G401 (cell line): ENCODE data around the gene MED28. TPM values are rescaled to one million over a fixed set of nuclear protein-coding genes. Genes with fewer than 3 reads are reported as not detected.
"Not testable (repeated sequence)": the region's sequence is repeated elsewhere in the genome, so short reads cannot be mapped to it uniquely, and the experiment has no call there.

ENCODE experiments used
- DNase-seq: peaks from one replicate; pipeline ENCODE4 v3.0.0-alpha.2; 2015; ENCODE audit warnings: low spot score
- in situ Hi-C: cut with HindIII; loops from 2 replicates; pipeline ENCODE4 v1.10.0; 2016; ENCODE audit warnings: low sequenced_read_pairs, mixed read lengths
- total RNA-seq: library from RNA; depleted of rRNA; stranded (reverse); fragments of >200 nt; shearing (Covaris generic); gene quantifications from 2 replicates; pipeline ENCODE4 v1.2.3, GENCODE V29; 2014; rRNA removed

The MED28 gene, protein sequence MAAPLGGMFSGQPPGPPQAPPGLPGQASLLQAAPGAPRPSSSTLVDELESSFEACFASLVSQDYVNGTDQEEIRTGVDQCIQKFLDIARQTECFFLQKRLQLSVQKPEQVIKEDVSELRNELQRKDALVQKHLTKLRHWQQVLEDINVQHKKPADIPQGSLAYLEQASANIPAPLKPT
- 46.3 and 48.4 TPM in 2 replicates for total RNA-seq

GRCh38 chr4:17614416-17615299 is at the start of gene MED28:
Gene MED28 (plus strand): TSS chr4:17614641. CDS start chr4:17614655, 14 bp downstream.
- peak; percentile 94 for DNase-seq
- in situ Hi-C loops: no loop called here

DNA sequence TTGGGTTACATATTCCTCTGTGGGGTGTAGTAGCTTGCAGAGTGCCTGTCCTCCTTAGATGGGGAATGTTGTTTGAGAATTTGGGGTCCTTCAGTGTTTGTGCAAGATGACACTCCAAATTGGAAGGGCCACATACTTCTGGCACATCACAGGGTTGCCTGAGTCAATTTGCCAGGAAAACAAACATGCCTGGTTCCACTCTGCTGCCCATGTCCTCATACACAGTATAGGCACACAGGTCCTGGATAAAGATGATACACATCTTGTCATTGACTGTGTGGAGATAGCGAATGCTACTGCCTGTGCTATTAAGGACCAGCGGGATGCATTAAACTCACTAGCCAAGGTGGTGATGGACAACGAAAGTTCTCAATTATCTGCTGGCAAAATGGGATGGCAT is 48.6 kb upstream of the MED28 start:
- in situ Hi-C loops: no loop called here
- DNase-seq: no peak

- in situ Hi-C loops: no loop called here
Measured at GRCh38 chr4:17567271-17567670, 47.2 kb upstream of the MED28 start.

DNA sequence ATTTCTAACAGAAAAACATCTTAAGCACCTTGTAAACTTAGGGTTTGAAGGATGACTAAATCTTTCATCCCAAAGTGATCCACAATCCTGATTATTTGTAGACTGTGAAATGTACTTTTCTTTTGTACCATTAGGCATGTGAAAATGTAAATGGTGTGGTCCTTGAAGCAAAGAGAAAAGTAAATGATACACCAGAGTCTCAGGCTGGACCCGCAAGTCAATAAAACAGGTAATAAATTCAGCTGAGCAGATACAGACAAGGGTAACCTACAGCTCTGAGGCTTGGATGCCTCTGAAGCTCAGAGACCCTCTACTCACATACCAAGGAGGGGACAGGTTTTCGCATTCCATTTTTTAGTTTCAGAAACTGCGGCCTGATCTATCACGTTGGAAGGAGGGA is 40.2 kb upstream of the MED28 start:
- in situ Hi-C loops: no loop called here
- DNase-seq: no peak

More at GRCh38 chr4:17567271-17567670, 47.2 kb upstream of the MED28 start:
- no peak for DNase-seq

- DNase-seq, in situ Hi-C loops: not testable (repeated sequence)
Measured at GRCh38 chr4:17575177-17575576, 39.3 kb upstream of the MED28 start.

DNA sequence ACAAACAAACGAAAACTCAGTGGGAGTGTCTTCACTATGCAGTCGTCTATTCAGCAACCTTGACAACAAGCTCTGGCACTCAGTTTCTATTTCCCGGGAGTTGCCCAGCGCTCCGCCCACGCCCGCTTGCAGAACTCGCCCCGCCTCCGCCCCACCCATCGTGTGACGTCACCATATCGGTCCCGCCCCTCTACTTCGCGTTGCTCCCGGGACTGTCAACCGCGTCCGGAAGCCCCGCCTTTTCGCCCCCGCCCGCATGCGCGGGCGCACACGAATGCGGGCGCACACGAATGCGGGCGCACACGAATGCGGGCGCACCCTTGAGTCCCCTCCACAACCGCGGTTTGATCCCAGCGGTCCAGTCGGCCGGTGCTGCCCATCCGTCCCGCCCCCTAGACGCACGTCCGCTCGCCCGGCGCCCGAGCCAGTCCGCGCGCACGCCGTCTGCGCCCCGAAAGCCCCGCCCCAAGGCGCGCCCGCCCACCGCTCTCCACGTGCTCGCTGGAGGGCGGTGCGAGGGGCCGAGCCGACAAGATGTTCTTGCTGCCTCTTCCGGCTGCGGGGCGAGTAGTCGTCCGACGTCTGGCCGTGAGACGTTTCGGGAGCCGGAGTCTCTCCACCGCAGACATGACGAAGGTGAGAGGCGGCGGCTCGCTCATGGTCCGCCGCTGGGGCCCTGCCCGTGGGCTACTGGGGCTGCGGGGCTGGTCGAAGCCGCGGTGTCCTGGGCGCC is 37.3 kb upstream of the MED28 start, which contains the start of gene LAP3:
Gene LAP3, plus strand, starts transcription at position 267 of the 733 bp plus-strand sequence. Its CDS starts 268 bp downstream, at position 535.
- in situ Hi-C loops: no loop called here
- peak; percentile 97 for DNase-seq

DNA sequence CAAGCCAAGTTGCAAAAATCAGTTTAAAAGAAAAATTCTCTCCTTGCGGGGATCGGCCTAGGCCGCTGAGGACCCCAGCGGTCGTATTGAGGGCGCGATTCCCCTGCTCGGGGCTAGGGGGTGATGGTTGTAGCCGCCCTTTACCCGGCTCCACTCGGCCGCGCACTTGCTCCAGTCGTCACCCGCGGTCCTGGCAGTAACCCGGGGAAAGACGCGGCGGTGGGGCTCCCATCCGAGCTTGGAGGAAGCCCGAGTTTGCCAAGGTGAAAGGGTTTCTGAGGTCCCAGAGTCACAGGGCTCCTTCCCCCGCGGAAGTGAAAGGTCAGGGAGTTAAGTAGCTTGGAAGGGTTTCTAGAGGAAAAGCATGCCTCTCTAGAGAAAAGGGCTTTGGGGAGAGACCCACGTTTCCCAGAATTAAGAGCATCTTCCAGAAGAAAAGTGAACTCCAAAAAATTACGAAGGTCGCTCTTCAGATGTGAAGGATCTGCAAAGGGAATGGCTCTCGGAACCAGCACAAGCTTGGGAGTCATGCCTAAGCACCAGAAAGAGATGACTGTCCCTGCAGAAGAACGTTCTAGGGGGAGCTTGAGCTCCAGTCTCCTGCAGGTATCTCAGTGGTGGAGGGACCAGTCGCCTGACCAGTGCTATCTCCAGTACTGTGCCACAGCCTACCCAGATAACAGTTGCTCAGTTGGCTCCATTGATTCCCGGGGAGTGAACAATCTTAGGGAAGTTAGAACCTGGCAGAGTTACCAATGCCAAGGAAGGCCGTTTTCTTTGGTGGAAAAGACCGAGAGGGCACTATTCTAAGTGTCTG is 36.6 kb upstream of the MED28 start:
- in situ Hi-C loops: no loop called here
- DNase-seq: peak; percentile 42

DNA sequence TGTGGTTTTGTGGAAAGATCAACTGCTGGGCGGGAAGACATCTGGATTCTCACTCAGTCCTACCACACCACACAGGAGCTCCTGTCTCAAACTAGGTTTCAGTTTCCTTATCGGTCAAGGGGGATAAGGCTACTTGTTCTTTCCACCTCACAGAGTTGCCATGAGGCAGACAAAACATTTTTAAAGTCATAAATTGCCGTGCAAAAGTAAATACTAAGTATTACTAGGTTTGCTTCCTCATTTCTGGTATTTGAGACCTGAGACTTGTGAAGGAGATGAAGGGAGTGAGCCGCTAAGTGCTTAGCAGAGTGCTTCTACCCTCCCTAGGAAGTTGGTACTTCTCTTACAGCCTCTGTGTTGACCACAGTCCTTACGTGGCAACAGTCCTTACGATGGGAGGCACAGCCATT is 36.0 kb upstream of the MED28 start:
- no peak for DNase-seq

GRCh38 chr4:17580969-17581368 is 33.5 kb upstream of the MED28 start:
- DNase-seq: no peak
- in situ Hi-C loops: no loop called here

More for the DNA sequence above, 36.0 kb upstream of the MED28 start:
- in situ Hi-C loops: no loop called here

DNA sequence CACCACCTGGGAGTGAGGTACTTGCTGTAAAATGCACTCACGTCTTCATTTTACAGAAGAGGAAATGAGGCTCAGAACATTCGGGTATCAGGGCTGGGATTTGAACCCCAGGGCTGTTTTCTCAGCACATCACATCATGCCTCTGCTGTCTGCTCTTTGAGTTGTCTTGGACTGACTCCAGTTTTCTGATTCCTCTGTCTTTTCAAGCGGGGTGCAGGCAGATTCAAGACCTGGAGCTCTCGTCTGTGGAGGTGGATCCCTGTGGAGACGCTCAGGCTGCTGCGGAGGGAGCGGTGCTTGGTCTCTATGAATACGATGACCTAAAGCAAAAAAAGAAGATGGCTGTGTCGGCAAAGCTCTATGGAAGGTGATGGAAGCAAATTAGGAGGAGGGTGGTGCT is 31.2 kb upstream of the MED28 start:
- peak; percentile 55 for DNase-seq
- in situ Hi-C loops: no loop called here

- in situ Hi-C loops: no loop called here
- DNase-seq: peak; percentile 37
Measured at GRCh38 chr4:17583941-17584340, 30.5 kb upstream of the MED28 start.

- DNase-seq: no peak
- in situ Hi-C loops: no loop called here
Measured at GRCh38 chr4:17584521-17585213, 29.8 kb upstream of the MED28 start.

DNA sequence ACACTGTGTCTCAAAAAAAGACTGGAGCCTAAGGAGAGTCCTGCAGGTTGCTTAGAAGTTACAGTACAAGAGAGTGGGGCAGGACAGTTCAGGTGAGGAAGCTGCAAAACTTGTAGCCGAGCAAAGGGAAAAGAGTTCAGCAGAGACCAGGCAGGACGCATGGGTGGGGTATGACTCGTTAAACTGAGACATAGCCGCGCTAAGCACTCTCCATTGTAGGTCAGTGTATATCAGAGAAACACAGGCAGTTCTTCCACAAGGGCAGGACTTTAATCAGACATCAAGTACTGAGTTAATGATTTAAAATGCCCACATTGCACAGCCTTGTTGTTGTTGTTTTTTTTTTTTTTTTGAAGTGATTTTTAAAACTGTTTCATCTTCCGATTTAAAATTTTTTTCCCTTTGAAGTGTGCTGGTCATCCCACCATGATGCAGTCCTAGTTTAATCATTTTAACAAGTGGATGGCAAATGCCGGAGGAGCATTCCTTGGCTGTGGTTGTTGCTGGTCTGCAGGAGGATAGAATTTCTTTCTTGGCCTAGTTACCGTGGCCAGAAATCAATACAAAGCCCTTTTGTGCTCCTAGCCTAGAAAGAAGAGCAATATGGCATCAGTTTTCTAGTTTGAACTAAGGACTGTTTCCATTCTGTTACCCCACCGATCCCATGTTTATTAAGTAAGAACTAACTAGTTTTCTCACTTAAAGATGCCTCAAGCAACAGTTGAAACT is 27.2 kb upstream of the MED28 start:
- no peak for DNase-seq
- in situ Hi-C loops: no loop called here

DNA sequence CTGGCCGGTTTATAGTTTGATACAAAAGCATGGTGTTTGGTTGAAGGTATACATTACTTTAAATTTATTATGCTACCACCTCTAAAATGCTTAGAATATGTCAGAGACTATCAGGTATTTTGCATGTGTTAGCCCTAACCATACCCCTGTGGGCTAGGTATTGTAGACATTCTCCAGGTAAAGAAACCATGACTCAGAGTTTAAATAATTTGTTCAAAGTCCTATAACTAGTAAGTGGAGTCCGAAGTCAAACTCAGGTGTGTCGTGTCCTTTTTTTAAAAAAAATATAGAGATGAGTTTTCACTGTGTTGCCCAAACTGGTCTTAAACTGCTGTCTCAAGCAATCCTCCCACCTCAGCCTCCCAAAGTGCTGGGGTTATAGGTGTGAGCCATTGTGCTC is 25.1 kb upstream of the MED28 start:
- in situ Hi-C loops: no loop called here
- no peak for DNase-seq

DNA sequence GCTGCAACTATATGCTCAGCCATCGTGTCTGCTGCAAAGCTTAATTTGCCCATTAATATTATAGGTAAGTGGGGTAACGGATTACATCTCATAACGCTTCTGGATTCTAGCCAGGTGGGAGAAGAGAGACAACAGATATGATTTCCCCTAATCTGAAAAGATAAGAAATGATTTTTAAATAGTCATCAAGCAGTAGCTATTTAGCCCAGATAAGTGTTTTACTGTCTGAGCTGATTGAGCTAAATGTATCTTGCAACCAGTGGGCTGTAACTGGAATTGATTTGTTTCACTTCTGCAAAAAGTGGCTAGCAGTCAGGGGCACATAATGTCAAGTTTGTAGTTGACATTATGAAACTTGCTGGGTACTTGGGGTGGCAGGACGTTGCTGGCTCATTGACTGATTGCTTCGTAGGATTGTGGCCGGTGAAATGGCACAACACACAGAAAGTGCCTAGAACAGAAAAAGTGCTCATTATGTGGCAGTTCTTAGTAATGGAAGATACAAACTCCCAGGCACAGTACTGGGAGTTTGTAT is 18.9 kb upstream of the MED28 start:
- in situ Hi-C loops: no loop called here
- DNase-seq: no peak

DNA sequence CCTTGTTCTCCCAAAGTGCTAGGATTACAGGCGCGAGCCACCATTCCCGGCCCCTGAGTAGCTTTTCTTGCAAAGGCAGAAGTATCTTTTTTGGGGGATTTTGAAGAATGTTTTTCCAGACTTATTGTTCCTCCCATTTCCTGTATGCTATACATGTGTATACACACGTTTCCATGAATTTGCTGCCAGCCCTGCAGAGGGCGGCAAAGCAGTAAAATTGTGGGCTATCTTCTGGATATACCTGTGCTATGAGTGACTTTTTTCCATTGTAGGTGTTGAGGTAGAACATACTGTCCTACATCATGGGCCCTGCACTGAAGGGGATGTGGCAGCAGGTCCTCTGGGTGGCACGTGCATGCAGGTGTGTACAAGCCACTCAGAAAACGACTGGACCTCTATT is 16.9 kb upstream of the MED28 start:
- DNase-seq: no peak

GRCh38 chr4:17599826-17600225 is 14.6 kb upstream of the MED28 start:
- in situ Hi-C loops: no loop called here
- DNase-seq: no peak

More for the DNA sequence above, 16.9 kb upstream of the MED28 start:
- in situ Hi-C loops: no loop called here
